ENCODE measurements around the gene REV3L.

- TF ChIP-seq POLR2A (IDR thresholded peaks at IDR 0.05; ENCODE audit: low read depth, low read length) (no peak), TAF1 (IDR thresholded peaks at IDR 0.05; ENCODE audit: borderline replicate concordance, low read depth, low read length) (no peak)
Observed at GRCh38 chr6:111278731-111279130, 204.3 kb downstream of the REV3L start.
